H1 (cell line): Measurements from ENCODE around the gene ALDOA.

Experiments
- CHD2 ChIP-seq: IDR thresholded peaks from 2 replicates; pipeline ENCODE4 v1.6.1; 2012; ENCODE audit warnings: low read length, improper control_type of control experiment
- CREB1 ChIP-seq: IDR thresholded peaks from 2 replicates; pipeline ENCODE4 v1.6.1; 2012; ENCODE audit warnings: inconsistent platforms
- EP300 ChIP-seq, 2 experiments: IDR thresholded peaks; 1 replicate in 1 of 2; 2 replicates in 1 of 2; pipeline ENCODE4 v1.6.1; 2011 to 2012; ENCODE audit warnings: low read depth in 2 of 2, low read length in 2 of 2, mild to moderate bottlenecking in 2 of 2, borderline replicate concordance in 1 of 2, inconsistent platforms in 1 of 2, moderate library complexity in 1 of 2
- HDAC2 ChIP-seq, 2 experiments: fragments of 300-600 bp in 1 of 2; sonication (generic) in 1 of 2; IDR thresholded peaks; 2 replicates each; pipeline ENCODE4 v1.6.1; 2011 to 2012; ENCODE audit warnings: low read depth in 2 of 2, low read length in 2 of 2, mild to moderate bottlenecking in 2 of 2, moderate library complexity in 2 of 2, borderline replicate concordance in 1 of 2, inconsistent platforms in 1 of 2
- JUN ChIP-seq: IDR thresholded peaks from 2 replicates; pipeline ENCODE4 v1.6.1; 2011; ENCODE audit warnings: low read depth, mild to moderate bottlenecking, improper control_type of control experiment, low read length
- POLR2A ChIP-seq, 2 experiments: IDR thresholded peaks; 1 replicate in 1 of 2; 2 replicates in 1 of 2; pipeline ENCODE4 v1.6.1; 2011; ENCODE audit warnings: low read depth in 2 of 2, low read length in 2 of 2, mild to moderate bottlenecking in 2 of 2; ENCODE audit errors: control extremely low read depth in 1 of 2
- POLR2AphosphoS5 ChIP-seq: IDR thresholded peaks from 2 replicates; pipeline ENCODE4 v1.6.1; 2011; ENCODE audit warnings: low read depth, low read length
- RAD21 ChIP-seq, 2 experiments: IDR thresholded peaks in 1 of 2; conservative IDR thresholded peaks in 1 of 2; 2 replicates each; pipeline ENCODE4 v1.6.1; 2011; ENCODE audit warnings: low read depth in 2 of 2, low read length in 2 of 2, improper control_type of control experiment in 1 of 2, inconsistent platforms in 1 of 2, mild to moderate bottlenecking in 1 of 2, moderate library complexity in 1 of 2
- SIX5 ChIP-seq: IDR thresholded peaks from 2 replicates; pipeline ENCODE4 v1.6.1; 2011; ENCODE audit warnings: mild to moderate bottlenecking, low read depth, low read length
- TAF1 ChIP-seq: IDR thresholded peaks from 2 replicates; pipeline ENCODE4 v1.6.1; 2011; ENCODE audit warnings: mild to moderate bottlenecking, low read depth, low read length
- ZNF274 ChIP-seq: IDR thresholded peaks from 2 replicates; pipeline ENCODE4 v1.7.0; 2012; ENCODE audit warnings: low read length, borderline replicate concordance; ENCODE audit errors: extremely low read depth
- TF ChIP-seq, protein P1 (sequence below), 3 experiments: IDR thresholded peaks; 1 replicate in 2 of 3; 2 replicates in 1 of 3; pipeline versions ENCODE4 v1.5.1 to v1.6.1; 2011; ENCODE audit warnings: low read length in 3 of 3, mild to moderate bottlenecking in 3 of 3, inconsistent platforms in 2 of 3, low read depth in 1 of 3, moderate library complexity in 1 of 3; ENCODE audit not compliant: insufficient read depth in 1 of 3; ENCODE audit errors: control extremely low read depth in 1 of 3
- TF ChIP-seq, protein P2 (sequence below): IDR thresholded peaks from 2 replicates; pipeline ENCODE4 v1.6.1; 2011; ENCODE audit warnings: low read length, improper control_type of control experiment

DNA sequence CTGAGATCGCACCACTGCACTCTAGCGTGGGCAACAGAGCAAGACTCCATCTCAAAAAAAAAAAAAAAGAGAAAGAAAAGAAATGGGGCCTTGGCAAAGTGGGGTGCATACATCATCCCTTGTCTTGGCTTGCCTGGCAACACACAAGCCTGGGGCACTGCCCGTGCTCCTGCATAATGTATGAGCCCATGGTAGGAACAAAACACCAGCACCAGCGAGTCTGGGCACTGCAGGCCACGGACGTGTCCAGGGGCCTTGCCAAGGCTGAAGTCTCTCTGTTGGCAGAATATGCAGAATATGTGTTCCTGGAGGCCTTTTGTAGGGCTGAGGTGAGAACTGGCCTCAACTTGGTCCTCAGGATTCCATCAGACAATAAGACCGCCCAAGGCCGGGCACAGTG, 15.7 kb upstream of the ALDOA start:
- TF ChIP-seq, protein P1, sequence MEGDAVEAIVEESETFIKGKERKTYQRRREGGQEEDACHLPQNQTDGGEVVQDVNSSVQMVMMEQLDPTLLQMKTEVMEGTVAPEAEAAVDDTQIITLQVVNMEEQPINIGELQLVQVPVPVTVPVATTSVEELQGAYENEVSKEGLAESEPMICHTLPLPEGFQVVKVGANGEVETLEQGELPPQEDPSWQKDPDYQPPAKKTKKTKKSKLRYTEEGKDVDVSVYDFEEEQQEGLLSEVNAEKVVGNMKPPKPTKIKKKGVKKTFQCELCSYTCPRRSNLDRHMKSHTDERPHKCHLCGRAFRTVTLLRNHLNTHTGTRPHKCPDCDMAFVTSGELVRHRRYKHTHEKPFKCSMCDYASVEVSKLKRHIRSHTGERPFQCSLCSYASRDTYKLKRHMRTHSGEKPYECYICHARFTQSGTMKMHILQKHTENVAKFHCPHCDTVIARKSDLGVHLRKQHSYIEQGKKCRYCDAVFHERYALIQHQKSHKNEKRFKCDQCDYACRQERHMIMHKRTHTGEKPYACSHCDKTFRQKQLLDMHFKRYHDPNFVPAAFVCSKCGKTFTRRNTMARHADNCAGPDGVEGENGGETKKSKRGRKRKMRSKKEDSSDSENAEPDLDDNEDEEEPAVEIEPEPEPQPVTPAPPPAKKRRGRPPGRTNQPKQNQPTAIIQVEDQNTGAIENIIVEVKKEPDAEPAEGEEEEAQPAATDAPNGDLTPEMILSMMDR (IDR thresholded peaks at IDR 0.05; ENCODE audit: control extremely low read depth in 1 of 3, insufficient read depth in 1 of 3, low read depth in 1 of 3, low read length in 3 of 3) = no peak
- no peak for TF ChIP-seq CHD2
- no peak for TF ChIP-seq POLR2A (IDR thresholded peaks at IDR 0.05; ENCODE audit: control extremely low read depth in 1 of 2, low read depth in 2 of 2, low read length in 2 of 2)
- no peak for TF ChIP-seq ZNF274
- TF ChIP-seq JUN = no peak
- TF ChIP-seq SIX5 = no peak
- TF ChIP-seq HDAC2 (IDR thresholded peaks at IDR 0.05; ENCODE audit: borderline replicate concordance in 1 of 2, low read depth in 2 of 2, low read length in 2 of 2) = no peak
- no peak for TF ChIP-seq POLR2AphosphoS5
- TF ChIP-seq, protein P2, sequence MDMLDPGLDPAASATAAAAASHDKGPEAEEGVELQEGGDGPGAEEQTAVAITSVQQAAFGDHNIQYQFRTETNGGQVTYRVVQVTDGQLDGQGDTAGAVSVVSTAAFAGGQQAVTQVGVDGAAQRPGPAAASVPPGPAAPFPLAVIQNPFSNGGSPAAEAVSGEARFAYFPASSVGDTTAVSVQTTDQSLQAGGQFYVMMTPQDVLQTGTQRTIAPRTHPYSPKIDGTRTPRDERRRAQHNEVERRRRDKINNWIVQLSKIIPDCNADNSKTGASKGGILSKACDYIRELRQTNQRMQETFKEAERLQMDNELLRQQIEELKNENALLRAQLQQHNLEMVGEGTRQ = no peak
- TF ChIP-seq RAD21 (IDR thresholded peaks at IDR 0.05 in 1 of 2, conservative IDR thresholded peaks at IDR 0.05 in 1 of 2; ENCODE audit: low read depth in 2 of 2, low read length in 2 of 2) = no peak
- TF ChIP-seq CREB1 = no peak
- no peak for TF ChIP-seq EP300 (IDR thresholded peaks at IDR 0.05; ENCODE audit: borderline replicate concordance in 1 of 2, low read depth in 2 of 2, low read length in 2 of 2)
- TF ChIP-seq TAF1 = no peak
